Peyer's patch (tissue), 4 donors: ENCODE results near the gene PKMYT1.
"Not testable (repeated sequence)": the region's sequence is repeated elsewhere in the genome, so short reads cannot be mapped to it uniquely, and the experiment has no call there.

Source experiments
- CTCF ChIP-seq, 6 experiments: fragments of 450-650 bp in 4 of 6; fragments of 200-600 bp in 2 of 6; sonication (generic) in 1 of 6; IDR thresholded peaks; one replicate each; pipeline ENCODE4 v1.5.1; 2017 to 2019; ENCODE audit warnings: antibody characterized with exemption in 6 of 6, mild to moderate bottlenecking in 3 of 6, moderate library complexity in 1 of 6
- POLR2A ChIP-seq, 2 donors: fragments of 450-650 bp; IDR thresholded peaks; one replicate each; pipeline ENCODE4 v1.5.1; 2017; ENCODE audit warnings: antibody characterized with exemption in 2 of 2, mild to moderate bottlenecking in 2 of 2, moderate library complexity in 2 of 2

GRCh38 chr16:2928151-2928550 is 52.1 kb downstream of the PKMYT1 start:
- not testable (repeated sequence) for TF ChIP-seq CTCF, POLR2A (IDR thresholded peaks at IDR 0.05)
